ENCODE data around the gene SMCR8.
"Not testable (repeated sequence)": the region's sequence is repeated elsewhere in the genome, so short reads cannot be mapped to it uniquely, and the experiment has no call there.

SMCR8 gene

GRCh38 chr17:18314731-18315561 lies at the start of gene SMCR8, which contains the start of gene TOP3A:
SMCR8 (plus strand) TSS chr17:18315293; CDS start chr17:18315790, 497 bp downstream.
TOP3A (minus strand) TSS chr17:18314994; CDS start chr17:18314778, 216 bp downstream.
- peak; percentile 95 for DNase-seq (ENCODE audit: low read depth)

GRCh38 chr17:18267366-18267765 lies 47.7 kb upstream of the SMCR8 start:
- no peak for DNase-seq (ENCODE audit: low read depth)

GRCh38 chr17:18267927-18268711 lies 47.0 kb upstream of the SMCR8 start:
- DNase-seq (ENCODE audit: low read depth) = no peak

GRCh38 chr17:18270046-18270931 lies 44.8 kb upstream of the SMCR8 start:
- no peak for DNase-seq (ENCODE audit: low read depth)

GRCh38 chr17:18277076-18277475 lies 38.0 kb upstream of the SMCR8 start:
- DNase-seq (ENCODE audit: low read depth) = no peak

- no peak for DNase-seq (ENCODE audit: low read depth)
Measured at GRCh38 chr17:18278867-18279266, 36.2 kb upstream of the SMCR8 start.

- DNase-seq (ENCODE audit: low read depth) = no peak
Measured at GRCh38 chr17:18280249-18280648, 34.8 kb upstream of the SMCR8 start.

GRCh38 chr17:18280766-18281371 lies 34.2 kb upstream of the SMCR8 start:
- no peak for DNase-seq (ENCODE audit: low read depth)

- no peak for DNase-seq (ENCODE audit: low read depth)
Measured at GRCh38 chr17:18281788-18282187, 33.3 kb upstream of the SMCR8 start.

- DNase-seq (ENCODE audit: low read depth) = no peak
Measured at GRCh38 chr17:18285296-18285695, 29.8 kb upstream of the SMCR8 start.

GRCh38 chr17:18291718-18292540 lies 23.2 kb upstream of the SMCR8 start:
- no peak for DNase-seq (ENCODE audit: low read depth)

- DNase-seq (ENCODE audit: low read depth) = not testable (repeated sequence)
Measured at GRCh38 chr17:18298061-18298460, 17.0 kb upstream of the SMCR8 start.

- DNase-seq (ENCODE audit: low read depth) = no peak
Measured at GRCh38 chr17:18300725-18301480, 14.2 kb upstream of the SMCR8 start.

GRCh38 chr17:18303206-18303605 lies 11.9 kb upstream of the SMCR8 start:
- DNase-seq (ENCODE audit: low read depth) = not testable (repeated sequence)

- no peak for DNase-seq (ENCODE audit: low read depth)
Measured at GRCh38 chr17:18309202-18309601, 5.9 kb upstream of the SMCR8 start.

- no peak for DNase-seq (ENCODE audit: low read depth)
Measured at GRCh38 chr17:18314059-18314730, 898 bp upstream of the SMCR8 start.

- no peak for DNase-seq (ENCODE audit: low read depth)
Measured at GRCh38 chr17:18315562-18315922, 449 bp downstream of the SMCR8 start.

- no peak for DNase-seq (ENCODE audit: low read depth)
Measured at GRCh38 chr17:18315961-18316360, 868 bp downstream of the SMCR8 start.

GRCh38 chr17:18318117-18318516 lies 3.0 kb downstream of the SMCR8 start:
- no peak for DNase-seq (ENCODE audit: low read depth)
